ENCODE data around the gene DST.

The DST gene

DNA sequence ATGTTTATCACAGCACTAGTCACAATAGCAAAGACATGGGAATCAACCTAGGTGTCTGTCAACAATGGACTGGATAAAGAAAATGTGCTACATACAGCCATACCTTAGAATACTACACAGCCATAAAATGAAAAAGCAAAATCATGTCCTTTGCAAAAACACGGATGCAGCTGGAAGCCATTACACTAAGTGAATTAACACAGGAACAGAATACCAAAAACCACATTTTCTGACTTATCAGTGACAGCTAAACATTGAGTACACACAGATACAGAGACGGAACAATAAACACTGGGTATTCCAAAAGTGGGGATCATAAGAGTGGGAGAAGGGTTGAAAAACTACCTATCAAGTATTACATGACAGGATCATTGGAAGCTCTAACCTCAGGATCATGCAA is 43.3 kb upstream of the DST start:
- H3K4me2 ChIP-seq (ENCODE audit: low read length), result no peak overlapping the region
- no peaks in the 10 kb centered on the region for H3K79me2 ChIP-seq
- H3K36me3 ChIP-seq (ENCODE audit: control insufficient read depth, insufficient read depth, low read length), result no peaks in the 10 kb centered on the region
- H3K27me3 ChIP-seq (ENCODE audit: control insufficient read depth, insufficient read depth, low read length), result no peaks in the 10 kb centered on the region
- TF ChIP-seq, protein P1, sequence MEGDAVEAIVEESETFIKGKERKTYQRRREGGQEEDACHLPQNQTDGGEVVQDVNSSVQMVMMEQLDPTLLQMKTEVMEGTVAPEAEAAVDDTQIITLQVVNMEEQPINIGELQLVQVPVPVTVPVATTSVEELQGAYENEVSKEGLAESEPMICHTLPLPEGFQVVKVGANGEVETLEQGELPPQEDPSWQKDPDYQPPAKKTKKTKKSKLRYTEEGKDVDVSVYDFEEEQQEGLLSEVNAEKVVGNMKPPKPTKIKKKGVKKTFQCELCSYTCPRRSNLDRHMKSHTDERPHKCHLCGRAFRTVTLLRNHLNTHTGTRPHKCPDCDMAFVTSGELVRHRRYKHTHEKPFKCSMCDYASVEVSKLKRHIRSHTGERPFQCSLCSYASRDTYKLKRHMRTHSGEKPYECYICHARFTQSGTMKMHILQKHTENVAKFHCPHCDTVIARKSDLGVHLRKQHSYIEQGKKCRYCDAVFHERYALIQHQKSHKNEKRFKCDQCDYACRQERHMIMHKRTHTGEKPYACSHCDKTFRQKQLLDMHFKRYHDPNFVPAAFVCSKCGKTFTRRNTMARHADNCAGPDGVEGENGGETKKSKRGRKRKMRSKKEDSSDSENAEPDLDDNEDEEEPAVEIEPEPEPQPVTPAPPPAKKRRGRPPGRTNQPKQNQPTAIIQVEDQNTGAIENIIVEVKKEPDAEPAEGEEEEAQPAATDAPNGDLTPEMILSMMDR (IDR thresholded peaks at IDR 0.05), result no peak
- H3K9ac ChIP-seq, result no peak overlapping the region
- no peaks in the 10 kb centered on the region for H3K9me3 ChIP-seq (ENCODE audit: control insufficient read depth, low read length)
- no peaks in the 10 kb centered on the region for H3K4me1 ChIP-seq
- H3K4me3 ChIP-seq (ENCODE audit: low read depth, low read length), result no peak overlapping the region
- no peak overlapping the region for H2AFZ ChIP-seq
- H3K27ac ChIP-seq, result no peak overlapping the region

DNA sequence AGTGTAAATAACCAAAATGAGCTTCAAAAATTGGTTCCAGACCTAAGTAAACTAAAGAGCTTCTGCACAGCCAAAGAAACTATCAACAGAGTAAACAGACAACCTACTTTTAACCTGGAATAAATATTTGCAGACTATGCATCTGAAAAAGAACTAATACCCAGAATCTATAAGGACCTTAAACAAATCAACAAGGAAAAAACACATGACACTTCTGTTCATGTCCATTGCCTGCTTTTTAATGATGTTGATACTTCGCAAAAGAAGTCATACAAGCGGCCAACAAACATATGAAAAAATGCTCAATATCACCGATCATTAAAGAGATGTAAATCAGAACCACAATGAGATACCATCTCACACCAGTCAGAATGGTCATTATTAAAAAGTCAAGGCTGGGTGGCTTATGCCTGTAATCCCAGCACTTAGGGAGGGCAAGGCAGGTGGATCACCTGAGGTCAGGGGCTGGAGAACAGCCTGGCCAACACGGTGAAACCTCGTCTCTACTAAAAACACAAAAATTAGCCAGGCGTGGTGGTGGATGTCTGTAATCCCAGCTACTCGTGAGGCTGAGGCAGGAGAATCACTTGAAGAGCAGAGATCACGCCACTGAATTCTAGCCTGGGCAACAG is 42.5 kb upstream of the DST start:
- H3K4me2 ChIP-seq (ENCODE audit: low read length), result no peak overlapping the region
- no peak overlapping the region for H3K9ac ChIP-seq
- no peak overlapping the region for H2AFZ ChIP-seq
- H3K4me1 ChIP-seq, result no peaks in the 10 kb centered on the region
- no peaks in the 10 kb centered on the region for H3K36me3 ChIP-seq (ENCODE audit: control insufficient read depth, insufficient read depth, low read length)
- no peaks in the 10 kb centered on the region for H3K27me3 ChIP-seq (ENCODE audit: control insufficient read depth, insufficient read depth, low read length)
- TF ChIP-seq, protein P1 (IDR thresholded peaks at IDR 0.05), result no peak
- no peak overlapping the region for H3K27ac ChIP-seq
- no peaks in the 10 kb centered on the region for H3K79me2 ChIP-seq
- no peaks in the 10 kb centered on the region for H3K9me3 ChIP-seq (ENCODE audit: control insufficient read depth, low read length)
- no peak overlapping the region for H3K4me3 ChIP-seq (ENCODE audit: low read depth, low read length)

DNA sequence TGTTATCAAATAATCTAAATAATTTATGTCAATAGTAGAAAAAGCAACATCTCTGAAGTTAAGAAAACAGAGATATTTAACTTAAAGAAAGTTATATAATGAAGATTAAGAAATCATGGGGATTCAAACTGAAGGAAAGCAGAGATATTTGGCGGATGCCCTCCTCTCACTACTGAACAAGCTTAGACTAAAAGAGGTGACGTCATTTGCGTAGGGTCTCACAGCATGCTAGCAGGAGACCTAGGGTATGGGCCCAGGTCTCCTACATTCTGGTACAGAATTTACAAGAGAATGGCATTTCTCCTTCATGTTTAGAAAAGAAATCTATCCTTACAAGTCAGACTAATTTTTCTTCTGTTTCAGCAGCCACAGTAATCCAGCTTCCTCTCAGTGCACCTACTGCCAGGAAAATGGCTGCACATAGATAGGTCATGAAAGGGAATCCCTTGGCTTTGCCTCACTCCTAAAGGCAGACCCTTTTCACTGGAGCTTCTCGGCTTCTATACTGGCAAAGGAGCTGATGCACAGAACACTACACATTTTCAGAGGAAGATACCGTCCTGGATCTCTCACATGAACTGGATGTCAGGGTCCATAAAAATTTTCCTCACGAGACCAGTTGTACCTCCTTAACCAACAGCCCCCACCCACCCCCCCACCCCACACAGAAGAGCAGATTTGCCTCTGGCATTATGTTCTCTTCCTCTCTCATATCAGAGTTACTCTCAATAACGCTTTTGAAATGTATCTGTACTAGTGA is 41.8 kb upstream of the DST start:
- Histone ChIP-seq H3K4me2 (ENCODE audit: low read length) (no peak overlapping the region), H3K27ac (no peak overlapping the region), H3K9ac (no peak overlapping the region), H3K79me2 (no peaks in the 10 kb centered on the region), H3K4me3 (ENCODE audit: low read depth, low read length) (no peak overlapping the region), H3K4me1 (no peaks in the 10 kb centered on the region), H3K9me3 (ENCODE audit: control insufficient read depth, low read length) (no peaks in the 10 kb centered on the region), H3K36me3 (ENCODE audit: control insufficient read depth, insufficient read depth, low read length) (no peaks in the 10 kb centered on the region), H3K27me3 (ENCODE audit: control insufficient read depth, insufficient read depth, low read length) (no peaks in the 10 kb centered on the region), H2AFZ (no peak overlapping the region)
- TF ChIP-seq, protein P1 (IDR thresholded peaks at IDR 0.05), result no peak

DNA sequence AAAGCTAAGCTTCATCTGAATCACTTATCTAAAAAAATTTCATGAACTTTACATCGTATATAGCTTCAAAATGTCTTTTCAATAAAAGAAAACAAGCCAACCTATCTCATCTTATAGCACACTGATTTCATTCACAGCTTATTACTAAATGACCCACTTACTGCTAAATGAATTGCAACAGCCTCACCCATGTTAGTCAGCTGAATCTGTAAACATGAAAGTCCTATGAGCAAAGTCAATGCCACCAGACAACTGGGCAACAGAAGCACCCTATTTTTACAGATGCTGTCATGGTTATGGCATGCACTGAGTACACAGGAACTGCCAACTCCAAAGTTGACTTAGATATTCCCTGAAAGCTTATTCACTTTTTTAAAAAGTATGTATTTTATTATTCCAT is 41.2 kb upstream of the DST start:
- H3K79me2 ChIP-seq, result no peaks in the 10 kb centered on the region
- H3K4me1 ChIP-seq, result no peaks in the 10 kb centered on the region
- no peak overlapping the region for H3K9ac ChIP-seq
- TF ChIP-seq, protein P1 (IDR thresholded peaks at IDR 0.05), result no peak
- no peak overlapping the region for H3K4me3 ChIP-seq (ENCODE audit: low read depth, low read length)
- H3K27me3 ChIP-seq (ENCODE audit: control insufficient read depth, insufficient read depth, low read length), result no peaks in the 10 kb centered on the region
- H3K4me2 ChIP-seq (ENCODE audit: low read length), result no peak overlapping the region
- no peak overlapping the region for H2AFZ ChIP-seq
- H3K36me3 ChIP-seq (ENCODE audit: control insufficient read depth, insufficient read depth, low read length), result no peaks in the 10 kb centered on the region
- H3K27ac ChIP-seq, result no peak overlapping the region
- no peaks in the 10 kb centered on the region for H3K9me3 ChIP-seq (ENCODE audit: control insufficient read depth, low read length)

Data from parathyroid adenoma (tissue), 2 donors.